Sigmoid colon (tissue), 4 donors: ENCODE results near the gene C2orf42.

Experiments
- CTCF ChIP-seq, 4 experiments: fragments of 450-650 bp in 3 of 4; fragments of 200-600 bp in 1 of 4; IDR thresholded peaks; one replicate each; pipeline ENCODE4 v1.5.1; 2016 to 2019; ENCODE audit warnings: antibody characterized with exemption in 4 of 4, mild to moderate bottlenecking in 3 of 4, moderate library complexity in 2 of 4
- EP300 ChIP-seq, 4 donors: sonication (generic); formaldehyde crosslinking; IDR thresholded peaks; one replicate each; pipeline ENCODE4 v1.6.1; 2017; ENCODE audit warnings: antibody characterized with exemption in 4 of 4
- POLR2A ChIP-seq, 2 donors: fragments of 450-650 bp; IDR thresholded peaks; one replicate each; pipeline ENCODE4 v1.6.1; 2016; ENCODE audit warnings: antibody characterized with exemption in 2 of 2, mild to moderate bottlenecking in 2 of 2, moderate library complexity in 2 of 2
- POLR2AphosphoS5 ChIP-seq, 4 donors: sonication (generic); formaldehyde crosslinking; IDR thresholded peaks; one replicate each; pipeline ENCODE4 v1.6.1; 2017; ENCODE audit warnings: antibody characterized with exemption in 4 of 4

DNA sequence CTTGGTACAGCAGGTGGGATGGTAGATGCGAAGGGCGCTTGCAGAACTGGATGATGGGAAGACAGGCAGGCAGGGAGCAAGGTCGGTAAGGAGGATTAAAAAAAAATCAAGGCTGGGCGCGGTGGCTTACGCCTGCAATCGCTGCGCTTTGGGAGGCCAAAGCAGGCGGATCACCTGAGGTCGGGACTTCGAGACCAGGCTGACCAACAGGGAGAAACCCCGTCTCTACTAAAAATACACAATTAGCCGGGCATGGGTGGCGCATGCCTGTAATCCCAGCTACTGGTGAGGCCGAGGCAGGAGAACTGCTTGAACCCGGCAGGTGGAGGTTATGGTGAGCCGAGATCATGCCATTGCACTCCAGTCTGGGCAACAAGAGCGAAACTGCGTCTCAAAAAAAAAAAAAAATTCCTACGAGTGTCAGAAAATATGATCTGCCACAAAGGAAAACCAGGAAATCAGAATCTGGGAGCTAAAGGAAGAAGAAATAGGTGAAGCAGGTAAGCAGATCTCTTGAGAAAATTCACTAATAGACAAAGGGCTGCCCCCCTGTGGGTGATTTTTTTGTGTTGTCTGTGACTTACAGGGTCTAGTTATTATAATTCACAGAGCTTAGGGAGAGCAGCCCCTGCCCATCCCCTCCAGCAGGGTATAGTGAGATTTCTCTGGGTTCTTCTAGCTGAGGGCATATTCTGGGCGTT lies 46.2 kb downstream of the C2orf42 start:
- TF ChIP-seq CTCF (IDR thresholded peaks at IDR 0.05) (no peak), POLR2AphosphoS5 (IDR thresholded peaks at IDR 0.05) (no peak), POLR2A (IDR thresholded peaks at IDR 0.05) (no peak), EP300 (IDR thresholded peaks at IDR 0.05) (no peak)
